Measurements from ENCODE around the gene SBK3.
"Not testable (repeated sequence)": the region's sequence is repeated elsewhere in the genome, so short reads cannot be mapped to it uniquely, and the experiment has no call there.

Gene SBK3

DNA sequence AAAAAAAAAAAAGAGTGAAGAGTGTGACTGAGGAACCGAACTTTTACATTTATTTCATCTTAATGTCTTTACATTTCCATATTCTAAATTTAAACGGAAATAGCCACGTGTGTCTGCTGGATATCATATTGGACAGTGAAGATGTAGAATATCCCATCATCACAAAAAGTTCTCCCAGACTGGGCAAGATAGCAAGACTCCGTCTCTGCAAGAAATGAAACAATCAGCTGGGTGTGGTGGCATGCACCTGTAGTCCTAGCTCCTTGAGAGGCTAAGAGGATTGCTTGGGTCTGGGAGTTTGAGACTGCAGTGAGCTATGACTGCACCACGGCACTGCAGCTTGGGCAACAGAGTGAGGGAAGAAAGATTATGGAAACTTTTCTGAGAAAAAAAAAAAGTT is 31.4 kb upstream of the SBK3 start:
- DNase-seq = no peak

DNA sequence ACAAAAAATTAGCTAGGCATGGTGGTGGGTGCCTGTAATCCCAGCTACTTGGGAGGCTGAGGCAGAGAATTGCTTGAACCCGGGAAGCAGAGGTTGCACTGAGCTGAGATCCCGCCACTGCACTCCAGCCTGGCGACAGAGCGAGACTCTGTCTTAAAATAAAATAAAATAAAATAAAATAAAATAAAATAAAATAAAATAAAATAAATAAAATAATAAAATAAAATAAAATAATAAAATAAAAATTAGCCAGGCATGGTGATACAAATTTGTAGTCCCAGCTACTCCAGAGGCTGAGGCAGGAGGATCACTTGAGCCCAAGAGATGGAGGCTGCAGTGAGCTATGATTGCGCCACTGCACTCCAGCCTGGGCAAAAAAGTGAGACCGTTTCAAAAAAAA is 28.6 kb upstream of the SBK3 start:
- DNase-seq = not testable (repeated sequence)

DNA sequence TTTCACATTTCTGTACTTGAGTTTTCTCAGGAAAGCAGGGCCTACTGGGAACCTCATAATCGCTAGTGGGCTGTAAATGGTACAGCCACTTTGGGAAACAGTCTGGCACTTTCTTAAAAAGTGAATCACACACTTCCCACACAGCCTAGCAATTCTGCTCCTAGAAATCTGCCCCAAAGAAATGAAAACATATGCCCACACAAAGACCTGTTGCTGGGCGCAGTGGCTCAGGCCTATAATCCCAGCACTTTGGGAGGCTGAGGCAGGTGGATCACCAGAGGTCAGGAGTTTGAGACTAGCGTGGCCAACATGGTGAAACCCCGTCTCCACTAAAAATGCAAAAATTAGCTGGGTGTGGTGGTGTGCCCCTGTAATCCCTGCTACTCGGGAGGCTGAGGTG is 24.1 kb upstream of the SBK3 start:
- not testable (repeated sequence) for DNase-seq

DNA sequence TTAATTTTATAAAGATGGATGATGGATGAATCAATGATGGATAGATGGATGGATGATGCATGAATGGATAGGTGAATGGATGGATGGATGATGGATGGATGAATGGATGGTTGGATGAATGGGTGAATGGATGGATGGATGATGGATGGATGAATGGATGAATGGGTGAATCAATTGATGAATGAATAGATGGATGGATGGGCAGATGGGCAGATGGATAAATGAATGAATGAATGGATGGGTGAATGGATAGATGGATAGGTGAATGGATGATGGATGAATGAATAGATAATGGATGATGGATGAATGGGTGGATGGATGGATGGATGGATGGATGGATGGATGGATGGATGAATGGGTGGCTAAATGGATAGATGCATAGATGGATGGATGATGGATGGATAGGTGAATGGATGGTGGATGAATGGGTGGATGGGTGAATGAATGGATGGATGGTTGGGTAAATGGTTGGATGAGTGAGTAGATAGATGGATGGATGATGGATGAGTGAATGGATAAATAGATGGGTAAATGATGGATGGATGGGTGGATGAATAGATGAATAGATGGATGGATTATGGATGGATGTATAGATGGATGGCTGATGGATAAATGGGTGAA is 22.5 kb upstream of the SBK3 start:
- no peak for DNase-seq

DNA sequence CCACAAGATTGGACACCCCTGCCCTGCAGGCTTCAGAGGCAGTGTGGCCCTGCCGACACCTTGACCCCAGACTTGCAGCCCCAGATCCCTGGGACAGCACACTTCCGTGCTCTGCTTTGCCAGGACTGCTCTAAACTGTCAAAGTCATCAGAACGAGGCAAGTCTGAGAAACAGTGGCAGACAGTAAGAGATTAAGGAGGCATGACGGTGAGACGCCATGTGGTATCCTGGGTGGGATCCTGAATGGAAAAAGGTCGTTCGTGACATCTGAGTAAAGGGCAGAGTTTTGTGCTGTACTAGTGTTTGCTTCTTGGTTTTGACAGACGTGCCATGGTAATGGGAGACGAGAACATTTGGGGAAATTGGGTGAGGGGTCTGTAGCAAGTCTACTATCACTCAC is 21.5 kb upstream of the SBK3 start:
- DNase-seq = no peak

DNA sequence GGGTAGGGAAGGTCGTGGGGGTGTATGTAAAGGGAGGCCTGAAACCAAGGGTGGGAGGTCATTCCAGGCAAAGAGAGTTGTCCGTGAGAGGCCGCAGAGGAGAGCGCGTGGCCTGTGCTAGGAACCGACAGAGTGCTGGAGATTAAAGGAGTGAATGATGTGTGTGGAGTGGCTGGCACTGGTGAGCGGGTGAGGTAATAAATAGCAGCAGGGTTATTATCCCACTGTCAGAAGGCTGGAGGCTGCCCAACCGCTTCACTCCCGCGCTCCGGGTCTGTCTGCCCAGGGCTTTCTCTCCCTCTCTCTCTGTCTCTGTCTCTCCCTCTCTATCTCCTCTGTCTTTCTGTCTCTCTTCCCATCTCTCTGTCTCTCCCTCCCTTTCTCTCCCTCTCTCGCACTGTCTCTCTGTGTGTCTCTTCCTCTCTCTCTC is 17.9 kb upstream of the SBK3 start:
- no peak for DNase-seq

DNA sequence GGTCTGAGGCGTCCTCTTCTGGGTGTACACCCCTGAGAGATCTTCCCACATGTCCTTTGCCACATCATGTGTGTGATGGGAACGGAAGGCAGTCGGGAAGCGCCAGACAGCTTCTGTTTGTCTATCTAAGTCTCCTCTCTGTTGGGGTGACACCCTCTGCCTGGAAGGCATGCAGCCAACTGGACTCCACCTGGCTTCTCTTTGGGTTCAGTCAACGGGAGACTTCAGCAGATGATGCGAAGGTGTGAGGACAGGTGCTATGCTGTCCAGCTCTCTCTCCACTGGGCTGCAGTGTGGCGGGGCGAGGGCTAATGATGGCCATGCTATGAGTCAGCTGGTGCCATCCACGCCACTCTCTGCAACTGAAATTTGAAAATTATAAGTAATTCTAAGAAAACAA is 14.3 kb upstream of the SBK3 start:
- DNase-seq = no peak

DNA sequence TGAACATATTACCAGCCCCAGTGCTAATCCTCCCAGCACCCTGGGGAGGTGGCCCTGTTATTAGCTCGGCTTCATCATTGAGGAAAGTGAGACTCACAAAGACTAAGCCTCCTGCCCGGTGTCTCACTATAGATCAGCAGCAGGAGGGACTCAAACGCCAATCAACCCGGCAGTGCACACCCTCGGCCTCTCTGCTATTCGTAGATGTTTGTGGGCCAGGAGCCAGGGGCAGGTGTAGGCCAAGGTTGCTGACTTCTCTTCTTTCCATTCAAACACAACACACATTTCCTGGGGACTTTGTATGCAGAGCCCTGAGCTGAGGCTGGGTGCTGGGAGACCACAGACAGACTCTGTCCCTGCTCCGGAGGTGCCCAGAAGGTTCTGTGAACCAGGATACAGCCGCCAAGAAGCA is 9.4 kb upstream of the SBK3 start:
- DNase-seq = no peak

DNA sequence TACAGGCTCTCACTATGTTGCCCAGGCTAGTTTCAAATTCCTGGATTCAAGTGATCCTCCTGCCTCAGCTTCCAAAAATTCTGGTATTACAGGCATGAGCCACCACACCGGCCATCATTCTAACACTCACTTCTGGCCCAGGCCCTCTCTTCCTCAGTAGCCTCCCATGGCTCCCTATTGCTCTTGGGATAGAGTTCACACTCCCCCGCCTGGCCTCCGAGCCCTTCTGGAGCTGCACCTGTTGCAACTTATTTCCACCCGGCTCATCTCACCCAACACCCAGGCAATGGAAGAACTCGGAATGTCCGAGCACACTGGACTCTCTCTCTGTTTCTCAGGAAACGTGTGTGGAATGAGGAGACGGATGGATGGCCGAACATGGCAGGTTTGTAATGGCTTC is 9.0 kb upstream of the SBK3 start:
- DNase-seq = no peak

DNA sequence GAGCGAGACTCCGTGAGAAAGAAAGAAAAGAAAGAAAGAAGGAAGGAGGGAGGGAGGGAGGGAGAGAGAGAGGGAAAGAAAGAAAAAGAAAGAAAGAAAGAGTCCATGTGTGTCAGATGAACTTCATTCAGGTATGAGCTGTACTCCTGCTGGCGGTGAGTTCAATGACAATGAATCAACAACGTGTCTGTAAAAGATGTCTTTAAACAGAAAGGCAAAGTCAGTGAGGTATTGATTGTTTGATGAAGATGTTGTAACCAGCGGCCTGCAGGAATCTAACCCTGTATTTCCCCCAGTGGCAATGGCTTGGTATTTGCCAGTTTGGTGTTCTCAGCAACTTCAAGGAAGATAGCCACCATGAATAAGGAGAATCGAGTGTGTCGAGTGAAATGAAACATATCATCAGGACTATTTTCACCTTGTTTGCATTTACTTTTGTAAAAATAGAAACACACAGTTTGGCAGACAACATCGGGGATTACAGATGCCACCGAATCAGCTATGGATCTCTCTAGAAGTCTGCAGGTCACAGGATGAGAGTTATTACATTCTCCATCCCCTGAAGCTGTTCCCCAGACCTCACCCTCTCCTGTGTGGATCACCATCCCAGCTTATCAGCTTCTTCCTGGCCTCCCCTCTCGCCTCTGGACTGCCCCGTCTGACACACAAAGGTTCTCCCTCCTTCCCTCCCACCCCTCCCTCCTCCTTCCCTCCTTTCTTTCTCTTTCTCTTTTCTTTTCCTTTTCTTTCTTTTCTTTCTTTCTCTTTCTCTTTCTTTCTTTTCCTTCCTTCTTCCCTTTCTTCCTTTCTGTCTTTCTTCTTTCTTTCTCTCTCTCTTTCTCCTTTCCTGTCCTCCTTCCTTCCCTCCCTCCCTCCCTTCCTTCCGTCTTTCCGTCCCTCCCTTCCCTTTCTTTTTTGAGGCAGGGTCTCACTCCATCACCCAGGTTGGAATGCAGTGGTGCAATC is 8.2 kb upstream of the SBK3 start:
- no peak for DNase-seq

DNA sequence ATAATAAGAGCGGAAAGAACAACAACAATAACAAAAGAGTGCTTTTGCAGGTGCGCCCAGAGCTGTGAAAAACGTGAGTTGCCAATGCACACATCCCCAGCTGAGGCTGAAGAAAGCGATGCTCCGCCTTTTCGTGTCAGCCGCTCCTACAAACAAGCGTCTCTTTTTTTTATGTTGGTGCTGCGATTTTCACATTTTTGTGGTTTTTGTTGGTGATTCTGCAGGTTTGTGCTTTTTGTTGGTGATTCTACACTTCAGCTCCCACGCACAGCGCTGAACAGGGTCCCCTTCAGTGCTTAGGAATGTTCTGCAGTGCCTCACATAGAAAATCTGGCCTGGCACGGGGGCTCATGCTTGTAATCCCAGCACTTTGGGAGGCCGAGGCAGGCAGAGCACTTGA is 7.3 kb upstream of the SBK3 start:
- no peak for DNase-seq

DNA sequence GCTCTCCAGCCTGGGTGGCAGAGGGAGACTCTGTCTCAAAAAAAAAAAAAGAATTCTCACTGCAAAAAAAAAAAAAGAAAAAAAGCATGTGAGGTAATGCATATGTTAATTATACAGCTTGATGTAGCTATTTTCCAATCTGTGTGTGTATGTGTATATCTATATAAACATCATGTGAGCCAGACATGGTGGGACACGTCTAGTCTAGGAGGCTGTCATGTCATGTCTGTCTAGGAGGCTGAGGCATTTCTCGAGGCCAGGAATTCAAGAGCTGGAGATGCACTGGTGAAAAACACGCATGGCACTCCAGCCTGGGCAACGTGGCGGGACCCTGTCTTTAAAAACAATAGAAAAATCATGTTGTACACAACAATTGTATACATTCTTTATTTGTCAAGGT is 6.9 kb upstream of the SBK3 start:
- DNase-seq = no peak

DNA sequence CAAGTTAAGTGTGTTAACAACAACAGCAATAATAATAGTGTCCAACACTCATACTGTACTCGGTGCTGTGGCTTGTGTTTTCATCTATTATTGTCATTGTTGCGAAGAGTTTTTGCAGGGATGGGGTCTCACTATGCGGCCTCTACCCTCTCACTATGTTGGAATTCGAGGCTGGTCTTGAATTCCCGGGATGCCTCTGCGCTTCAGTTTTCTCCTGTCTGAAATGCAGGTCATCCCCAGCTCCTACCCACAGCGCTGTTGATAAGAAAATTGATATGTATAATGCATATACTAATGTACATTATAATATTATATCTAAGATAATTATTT is 4.9 kb upstream of the SBK3 start:
- no peak for DNase-seq

DNA sequence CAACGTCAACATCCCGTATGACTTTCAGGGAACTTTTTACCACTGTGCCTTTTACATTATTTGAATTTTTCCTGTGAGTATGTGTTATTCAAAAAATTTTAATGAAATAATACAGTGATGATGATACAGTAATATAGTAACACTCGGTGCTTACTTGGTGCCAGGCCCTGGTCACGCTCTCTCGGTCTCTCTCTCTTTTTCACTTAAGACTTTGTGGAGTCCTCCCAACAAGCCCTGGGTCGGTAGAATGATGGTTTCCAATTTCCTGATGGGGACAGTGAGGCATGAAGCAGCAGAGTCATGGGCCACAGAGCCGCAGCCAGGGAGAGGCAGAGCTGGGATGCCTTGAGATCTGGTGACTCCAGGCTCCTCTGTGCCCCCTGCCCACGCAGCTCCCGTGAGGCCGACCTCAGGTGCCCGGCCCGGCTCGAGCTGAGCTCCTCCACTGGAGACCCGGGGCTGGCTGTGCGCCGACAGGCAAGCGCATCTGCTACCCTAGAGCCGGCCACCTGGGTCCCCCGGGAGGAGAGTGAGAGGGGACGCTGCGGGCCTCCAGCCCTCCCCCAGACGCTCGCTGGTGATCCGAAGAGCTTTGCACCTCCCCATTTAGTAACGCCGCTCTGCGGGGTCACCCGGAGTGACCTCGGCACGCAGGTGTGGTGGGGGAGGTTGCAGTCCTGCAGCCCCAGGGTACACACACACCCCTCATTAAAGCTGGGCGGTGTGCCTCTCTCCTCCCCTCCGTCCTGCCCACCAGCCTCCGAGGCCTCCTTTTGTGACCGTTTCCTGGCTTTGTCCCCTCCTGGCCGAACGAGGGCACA is 4.4 kb upstream of the SBK3 start:
- no peak for DNase-seq

DNA sequence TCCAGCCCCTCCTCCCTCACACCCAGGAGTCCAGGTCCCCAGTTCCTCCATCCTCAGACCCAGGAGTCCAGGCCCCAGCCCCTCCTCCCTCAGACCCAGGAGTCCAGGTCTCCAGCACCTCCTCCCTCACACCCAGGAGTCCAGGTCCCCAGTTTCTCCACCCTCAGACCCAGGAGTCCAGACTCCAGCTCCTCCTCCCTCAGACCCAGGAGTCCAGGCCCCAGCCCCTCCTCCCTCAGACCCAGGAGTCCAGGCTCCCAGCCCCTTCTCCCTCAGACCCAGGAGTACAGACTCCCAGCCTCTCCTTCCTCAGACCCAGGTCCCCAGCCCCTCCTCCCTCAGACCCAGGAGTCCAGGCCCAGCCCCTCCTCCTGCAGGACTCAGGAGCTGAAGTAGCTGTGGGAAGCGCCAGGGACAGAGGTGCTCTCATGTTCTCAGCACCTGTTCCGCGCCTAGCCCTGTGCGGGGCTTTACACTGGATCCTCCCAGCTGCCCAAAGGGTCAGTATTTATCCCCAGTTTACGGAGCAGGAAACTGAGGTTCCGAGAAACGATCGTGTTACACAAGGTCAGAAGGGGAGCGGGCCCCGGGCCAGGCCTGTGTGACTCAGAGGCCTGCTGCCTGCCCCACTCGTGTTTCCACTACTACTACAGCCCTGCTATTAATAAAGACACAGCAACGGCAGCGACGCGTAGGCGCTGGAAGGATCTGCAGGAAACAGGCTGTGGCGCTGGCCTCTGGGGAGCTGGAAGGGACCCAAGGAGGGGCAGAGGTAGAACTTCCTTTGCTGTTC is 1.7 kb upstream of the SBK3 start:
- DNase-seq = no peak

DNA sequence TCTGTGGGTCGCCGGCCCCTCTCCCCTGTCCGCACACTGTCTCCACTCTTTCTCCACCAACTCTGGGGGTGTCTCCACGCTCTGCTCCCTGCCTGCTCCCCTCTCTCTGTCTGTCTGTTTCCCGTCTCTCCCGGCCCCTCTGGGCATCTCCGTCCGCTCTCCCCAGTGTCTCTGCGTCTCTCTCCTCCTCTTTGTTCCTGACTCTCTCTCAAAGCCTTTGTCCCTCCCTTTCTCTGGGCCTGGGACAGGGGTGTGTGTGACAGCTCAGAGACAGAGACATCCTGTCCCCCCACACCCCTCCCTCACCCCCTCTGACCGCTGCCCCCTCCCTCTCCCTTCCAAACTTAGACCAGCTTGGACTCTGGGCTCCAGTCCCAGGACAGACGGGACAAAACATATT is 668 bp upstream of the SBK3 start:
- no peak for DNase-seq

DNA sequence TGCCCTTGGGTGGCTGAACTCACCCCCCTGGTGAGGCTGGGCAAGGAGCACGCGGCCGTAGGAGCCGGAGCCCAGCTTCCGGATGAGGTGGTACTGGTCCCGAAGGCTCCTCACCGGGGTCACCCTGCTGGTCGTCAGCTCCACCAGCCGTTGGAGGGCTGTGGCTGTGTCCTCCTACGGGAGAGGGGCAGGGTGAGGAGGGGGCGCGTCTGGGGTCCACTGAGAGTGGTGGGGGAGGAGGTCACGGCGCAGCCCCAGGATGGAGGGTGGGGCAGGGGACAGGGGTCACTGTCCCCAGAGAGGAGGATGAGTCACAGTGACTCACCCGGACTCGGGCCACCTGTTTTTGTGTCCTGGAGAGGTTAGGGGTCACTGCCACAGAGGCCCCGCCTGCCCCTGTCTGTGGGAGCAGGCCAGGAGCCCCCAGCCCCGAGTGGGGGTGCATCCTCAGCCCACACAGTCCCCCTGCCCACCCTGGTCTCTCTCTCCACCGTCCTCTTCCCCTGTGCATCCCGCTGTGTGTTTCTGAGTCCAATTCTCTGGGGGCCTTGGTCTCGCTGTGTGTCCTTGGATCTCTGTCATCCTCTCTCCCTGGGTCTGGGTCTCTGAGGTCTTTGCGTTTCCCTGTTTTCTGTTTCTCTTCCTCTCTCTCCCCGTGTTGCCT is 435 bp downstream of the SBK3 start:
- DNase-seq = no peak

DNA sequence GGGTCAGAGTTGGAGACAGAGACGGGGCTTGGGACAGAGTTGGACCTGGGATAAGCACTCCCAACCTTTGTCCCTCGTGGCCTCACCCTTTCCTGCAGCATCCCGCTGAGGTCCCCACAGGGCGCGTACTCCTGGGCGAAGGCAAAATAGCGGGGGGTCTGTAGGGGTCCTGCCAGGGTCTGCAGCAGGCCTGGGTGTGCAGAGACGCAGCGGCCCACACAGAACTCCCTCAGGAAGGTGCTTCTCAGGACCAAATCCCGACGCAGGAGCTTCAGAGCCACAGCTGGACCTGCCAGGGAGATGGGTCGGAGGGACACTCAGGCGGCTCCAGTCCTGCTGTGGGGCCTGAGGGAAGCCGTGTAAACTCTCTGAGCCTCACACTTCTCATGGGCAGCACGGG is 1.3 kb downstream of the SBK3 start:
- DNase-seq = no peak

DNA sequence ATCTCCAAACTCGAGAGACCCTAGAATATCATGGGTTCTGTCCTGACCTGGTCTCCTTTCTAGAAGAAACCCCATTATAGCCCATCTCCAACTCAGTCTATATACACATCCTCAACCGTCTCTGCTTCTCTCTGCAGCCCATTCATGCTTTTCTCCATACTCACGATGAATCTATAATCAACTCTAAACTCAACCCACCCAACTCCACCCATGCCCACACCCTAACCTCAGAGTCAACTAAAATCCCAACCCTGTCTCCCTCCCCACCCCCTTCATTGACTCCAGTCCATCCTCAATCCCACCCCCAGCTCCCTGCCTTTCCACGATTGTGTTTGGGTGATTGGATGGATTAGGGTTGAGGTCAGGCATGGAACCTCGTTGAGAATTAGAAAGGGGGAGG is 1.8 kb downstream of the SBK3 start:
- DNase-seq = no peak

DNA sequence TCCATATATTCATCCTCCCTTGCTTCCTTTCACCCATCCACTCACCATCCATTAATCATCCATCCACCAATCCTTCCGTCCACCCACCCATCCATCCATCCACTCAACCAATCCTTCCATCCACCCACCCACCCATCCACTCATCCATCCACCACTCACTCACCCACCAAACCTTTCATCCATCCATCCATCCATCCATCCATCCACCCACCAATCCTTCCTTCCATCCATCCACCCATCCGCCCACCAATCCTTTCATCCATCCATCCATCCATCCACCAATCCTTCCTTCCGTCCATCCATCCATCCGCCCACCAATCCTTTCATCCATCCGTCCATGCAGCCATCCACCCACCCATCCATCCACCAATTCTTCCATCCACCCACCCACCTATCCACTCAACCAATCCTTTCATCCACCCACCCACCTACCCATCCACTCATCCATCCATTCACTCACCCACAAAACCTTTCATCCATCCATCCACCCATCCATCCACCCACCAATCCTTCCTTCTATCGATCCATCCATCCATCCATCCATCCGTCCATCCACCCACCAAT is 3.0 kb downstream of the SBK3 start:
- no peak for DNase-seq

DNA sequence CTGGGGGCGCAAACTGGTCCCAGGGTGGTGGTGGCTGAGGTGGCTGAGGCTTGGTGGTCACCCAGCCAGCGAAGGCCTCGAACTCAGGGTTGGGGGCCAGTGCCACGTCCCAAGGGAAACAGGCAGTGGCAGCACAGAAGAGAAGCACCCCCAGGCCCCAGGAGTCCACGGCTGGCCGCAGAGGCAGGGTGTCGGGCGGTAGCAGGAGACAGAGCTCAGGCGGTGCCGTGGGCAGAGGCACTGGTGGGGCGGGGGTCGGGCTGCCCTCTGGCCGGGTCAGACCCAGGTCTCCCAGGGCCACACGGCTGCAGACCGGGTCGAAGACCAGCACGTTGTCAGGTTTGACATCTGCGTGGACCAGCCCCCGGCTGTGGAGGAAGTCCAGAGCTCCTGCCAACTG is 4.3 kb downstream of the SBK3 start:
- DNase-seq = no peak

DNA sequence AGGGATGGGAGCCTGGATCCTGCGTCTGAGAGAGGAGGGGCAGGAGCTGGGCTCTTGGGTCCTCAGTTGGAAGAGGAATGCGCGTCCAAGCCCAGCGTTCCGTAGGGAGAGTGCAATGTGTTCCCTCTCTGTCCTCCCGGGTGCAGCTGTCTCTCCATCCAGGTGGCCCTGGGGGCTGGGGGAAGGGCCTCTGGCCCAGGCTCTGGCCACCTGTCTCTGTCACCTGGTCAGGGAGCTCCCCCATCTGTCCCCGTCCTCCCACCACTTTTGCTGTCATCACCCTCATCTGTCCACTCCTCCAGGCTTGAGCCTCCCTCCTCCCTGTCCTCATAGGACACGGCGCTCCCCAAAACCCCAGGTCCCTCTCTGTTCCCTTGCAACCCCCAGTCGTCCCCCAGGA is 4.7 kb downstream of the SBK3 start:
- no peak for DNase-seq

All from hippocampal formation (tissue), 2 donors.